Neural cell (in vitro differentiated cells): ENCODE data around the gene ARMC9. TPM values are rescaled to one million over a fixed set of nuclear protein-coding genes. Genes with fewer than 3 reads are reported as not detected.
"Not testable (repeated sequence)": the region's sequence is repeated elsewhere in the genome, so short reads cannot be mapped to it uniquely, and the experiment has no call there.

Experiments used
- H2AFZ ChIP-seq: fragments of 200-600, 300-800 bp; sonication (generic), shearing (Covaris generic); 2 replicates; pipeline ENCODE4 v1.6.0; 2014; ENCODE audit warnings: low read depth, mild to moderate bottlenecking, antibody characterized with exemption, low read length, moderate library complexity
- H3F3A ChIP-seq: fragments of 200-600 bp; shearing (Covaris generic); 2 replicates; pipeline ENCODE4 v1.6.1; 2016; ENCODE audit warnings: mild to moderate bottlenecking, moderate library complexity, mixed read lengths, antibody characterized with exemption, low read length; ENCODE audit not compliant: insufficient read depth, poor library complexity, severe bottlenecking
- H3K27ac ChIP-seq: fragments of 200-600, 300-800 bp; sonication (generic), shearing (Covaris generic); 2 replicates; pipeline ENCODE4 v1.5.1; 2014; ENCODE audit warnings: mild to moderate bottlenecking, low read length, moderate library complexity
- H3K27me3 ChIP-seq: fragments of 300-800, 200-600 bp; sonication (generic), shearing (Covaris generic); 2 replicates; pipeline ENCODE4 v1.6.0; 2014; ENCODE audit warnings: mild to moderate bottlenecking, low read depth, low read length, moderate library complexity; ENCODE audit not compliant: insufficient read depth
- H3K36me3 ChIP-seq: fragments of 300-800, 200-600 bp; sonication (generic), shearing (Covaris generic); 2 replicates; pipeline ENCODE4 v1.5.1; 2014; ENCODE audit warnings: mild to moderate bottlenecking, antibody characterized with exemption, low read length, moderate library complexity; ENCODE audit not compliant: insufficient read depth
- H3K4me2 ChIP-seq: fragments of 300-800, 200-600 bp; sonication (generic), shearing (Covaris generic); 2 replicates; pipeline ENCODE4 v1.6.0; 2014; ENCODE audit warnings: mild to moderate bottlenecking, low read length
- H3K4me3 ChIP-seq: fragments of 300-800, 200-600 bp; sonication (generic), shearing (Covaris generic); 2 replicates; pipeline ENCODE4 v1.5.1; 2014; ENCODE audit warnings: mild to moderate bottlenecking, low read length, moderate library complexity
- H3K79me2 ChIP-seq: fragments of 200-600 bp; shearing (Covaris generic); replicated peaks from 2 replicates; pipeline ENCODE4 v1.6.0; 2014; ENCODE audit warnings: mild to moderate bottlenecking, low read length, moderate library complexity; ENCODE audit not compliant: insufficient read depth
- H3K9ac ChIP-seq: fragments of 300-800, 200-600 bp; sonication (generic), shearing (Covaris generic); 2 replicates; pipeline ENCODE4 v1.6.1; 2016; ENCODE audit warnings: mild to moderate bottlenecking, low read length, mixed read lengths
- H3K9me2 ChIP-seq: fragments of 200-600 bp; shearing (Covaris generic); 2 replicates; pipeline ENCODE4 v1.6.1; 2016; ENCODE audit warnings: mild to moderate bottlenecking, low read length, mixed read lengths; ENCODE audit not compliant: insufficient read depth
- H3K9me3 ChIP-seq: fragments of 200-600, 300-800 bp; sonication (generic), shearing (Covaris generic); 2 replicates; pipeline ENCODE4 v1.6.1; 2016; ENCODE audit warnings: mild to moderate bottlenecking, mixed run types, low read length, moderate library complexity, mixed read lengths
- H4K20me1 ChIP-seq: fragments of 200-600 bp; shearing (Covaris generic); 2 replicates; pipeline ENCODE4 v1.6.1; 2016; ENCODE audit warnings: mild to moderate bottlenecking, mixed run types; ENCODE audit not compliant: insufficient read depth
- EP300 ChIP-seq: fragments of 450-650 bp; conservative IDR thresholded peaks from 2 replicates; pipeline ENCODE4 v1.6.1; 2014; ENCODE audit warnings: antibody characterized with exemption, mild to moderate bottlenecking, moderate library complexity; ENCODE audit not compliant: poor library complexity, severe bottlenecking
- EZH2 ChIP-seq: fragments of 200-600, 300-800 bp; shearing (Covaris generic), sonication (generic); IDR thresholded peaks from 2 replicates; pipeline ENCODE4 v1.6.1; 2014; ENCODE audit warnings: antibody characterized with exemption, low read length, borderline replicate concordance, mild to moderate bottlenecking; ENCODE audit not compliant: insufficient read depth, poor library complexity, severe bottlenecking
- MXI1 ChIP-seq: fragments of 450-650 bp; conservative IDR thresholded peaks from 2 replicates; pipeline ENCODE4 v1.6.1; 2014; ENCODE audit warnings: antibody characterized with exemption, mild to moderate bottlenecking; ENCODE audit not compliant: poor library complexity, severe bottlenecking
- POLR2AphosphoS5 ChIP-seq: IDR thresholded peaks from 2 replicates; pipeline ENCODE4 v1.6.1; 2012
- RAD21 ChIP-seq: fragments of 450-650 bp; conservative IDR thresholded peaks from 2 replicates; pipeline ENCODE4 v1.6.1; 2014; ENCODE audit warnings: antibody characterized with exemption, mild to moderate bottlenecking, moderate library complexity
- SMC3 ChIP-seq: fragments of 450-650 bp; conservative IDR thresholded peaks from 2 replicates; pipeline ENCODE4 v1.6.1; 2014; ENCODE audit warnings: antibody characterized with exemption, mild to moderate bottlenecking, moderate library complexity; ENCODE audit not compliant: poor library complexity
- TAF1 ChIP-seq: IDR thresholded peaks from 2 replicates; pipeline ENCODE4 v1.6.1; 2012; ENCODE audit warnings: low read depth
- polyA plus RNA-seq: library from polyadenylated mRNA; depleted of rRNA; stranded (reverse); fragments of >200 nt; gene quantifications from 2 replicates; pipeline ENCODE4 v1.2.3, GENCODE V29; 2014
- TF ChIP-seq, protein P1 (sequence below): fragments of 450-650 bp; IDR thresholded peaks from 2 replicates; pipeline ENCODE4 v1.5.1; 2014; ENCODE audit warnings: antibody characterized with exemption, mild to moderate bottlenecking, moderate library complexity; ENCODE audit not compliant: poor library complexity, severe bottlenecking
- TF ChIP-seq, protein P2 (sequence below): IDR thresholded peaks from 2 replicates; pipeline ENCODE4 v1.6.1; 2012; ENCODE audit warnings: borderline replicate concordance

ARMC9 gene
- polyA plus RNA-seq, 1 donor from 2014 or later, result 13.9 TPM

- H3F3A ChIP-seq, result no peaks in the 10 kb centered on the region
- TF ChIP-seq SMC3 (no peak), RAD21 (no peak)
- H3K27me3 ChIP-seq, result peaks cover 30% of the 10 kb centered on the region
- no peaks in the 10 kb centered on the region for H3K36me3 ChIP-seq
- no peaks in the 10 kb centered on the region for H3K9me2 ChIP-seq
- H3K4me2 ChIP-seq, result no peak overlapping the region
- H3K4me3 ChIP-seq, result no peak overlapping the region
- no peak overlapping the region for H3K27ac ChIP-seq
- H3K79me2 ChIP-seq, result no peaks in the 10 kb centered on the region
- no peak overlapping the region for H3K9ac ChIP-seq
- no peaks in the 10 kb centered on the region for H4K20me1 ChIP-seq
- no peak overlapping the region for H2AFZ ChIP-seq
- no peaks in the 10 kb centered on the region for H3K9me3 ChIP-seq
Measured at GRCh38 chr2:231398585-231398984, 200.2 kb downstream of the ARMC9 start.

DNA sequence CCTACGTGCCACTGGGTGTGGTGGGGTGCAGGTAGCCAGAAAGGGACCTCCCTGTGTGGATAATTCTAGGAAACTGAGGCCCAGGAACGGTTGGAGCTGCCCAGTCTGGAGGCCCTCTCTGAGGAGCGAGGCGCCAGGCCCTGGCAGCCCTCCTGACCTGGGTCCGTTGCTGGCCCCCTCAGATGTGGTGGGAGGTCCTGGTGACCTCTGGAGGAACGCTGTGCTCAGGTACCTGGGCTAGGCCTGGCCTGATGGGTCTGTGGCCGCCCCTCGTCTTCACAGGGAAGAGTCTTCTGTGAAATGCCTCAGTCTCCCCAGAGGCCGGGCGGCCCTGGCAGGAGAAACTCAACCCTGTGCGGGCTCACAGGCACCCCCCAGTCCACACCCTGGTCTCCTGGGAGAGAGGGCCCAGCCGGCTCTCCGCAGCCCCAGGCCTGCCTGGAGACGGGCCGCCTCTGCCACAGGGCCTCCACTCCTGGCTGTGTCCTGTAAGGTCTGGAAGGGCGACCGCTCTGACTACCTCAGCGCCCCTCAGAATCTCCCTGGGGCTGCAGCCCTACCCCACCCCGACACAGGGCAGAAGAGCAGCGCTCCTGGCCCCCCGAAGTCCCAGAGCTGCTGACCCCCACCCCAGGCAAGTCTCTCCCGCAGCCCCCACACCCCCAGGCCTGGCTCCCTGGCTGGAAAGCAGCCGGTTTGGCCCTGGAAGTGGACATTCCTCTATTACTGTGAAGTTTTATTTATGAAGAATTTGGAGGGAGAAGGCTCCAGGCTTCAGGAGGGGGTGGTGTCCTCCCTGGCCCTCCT lies 200.8 kb downstream of the ARMC9 start:
- Histone ChIP-seq H3F3A (no peaks in the 10 kb centered on the region), H3K9ac (no peak overlapping the region), H2AFZ (no peak overlapping the region), H3K9me2 (no peaks in the 10 kb centered on the region), H3K27me3 (peaks cover 28% of the 10 kb centered on the region), H3K9me3 (no peaks in the 10 kb centered on the region), H3K4me3 (no peak overlapping the region), H3K27ac (no peak overlapping the region), H3K79me2 (no peaks in the 10 kb centered on the region), H3K36me3 (no peaks in the 10 kb centered on the region), H4K20me1 (no peaks in the 10 kb centered on the region), H3K4me2 (no peak overlapping the region)
- TF ChIP-seq, protein P1, sequence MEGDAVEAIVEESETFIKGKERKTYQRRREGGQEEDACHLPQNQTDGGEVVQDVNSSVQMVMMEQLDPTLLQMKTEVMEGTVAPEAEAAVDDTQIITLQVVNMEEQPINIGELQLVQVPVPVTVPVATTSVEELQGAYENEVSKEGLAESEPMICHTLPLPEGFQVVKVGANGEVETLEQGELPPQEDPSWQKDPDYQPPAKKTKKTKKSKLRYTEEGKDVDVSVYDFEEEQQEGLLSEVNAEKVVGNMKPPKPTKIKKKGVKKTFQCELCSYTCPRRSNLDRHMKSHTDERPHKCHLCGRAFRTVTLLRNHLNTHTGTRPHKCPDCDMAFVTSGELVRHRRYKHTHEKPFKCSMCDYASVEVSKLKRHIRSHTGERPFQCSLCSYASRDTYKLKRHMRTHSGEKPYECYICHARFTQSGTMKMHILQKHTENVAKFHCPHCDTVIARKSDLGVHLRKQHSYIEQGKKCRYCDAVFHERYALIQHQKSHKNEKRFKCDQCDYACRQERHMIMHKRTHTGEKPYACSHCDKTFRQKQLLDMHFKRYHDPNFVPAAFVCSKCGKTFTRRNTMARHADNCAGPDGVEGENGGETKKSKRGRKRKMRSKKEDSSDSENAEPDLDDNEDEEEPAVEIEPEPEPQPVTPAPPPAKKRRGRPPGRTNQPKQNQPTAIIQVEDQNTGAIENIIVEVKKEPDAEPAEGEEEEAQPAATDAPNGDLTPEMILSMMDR, result no peak

DNA sequence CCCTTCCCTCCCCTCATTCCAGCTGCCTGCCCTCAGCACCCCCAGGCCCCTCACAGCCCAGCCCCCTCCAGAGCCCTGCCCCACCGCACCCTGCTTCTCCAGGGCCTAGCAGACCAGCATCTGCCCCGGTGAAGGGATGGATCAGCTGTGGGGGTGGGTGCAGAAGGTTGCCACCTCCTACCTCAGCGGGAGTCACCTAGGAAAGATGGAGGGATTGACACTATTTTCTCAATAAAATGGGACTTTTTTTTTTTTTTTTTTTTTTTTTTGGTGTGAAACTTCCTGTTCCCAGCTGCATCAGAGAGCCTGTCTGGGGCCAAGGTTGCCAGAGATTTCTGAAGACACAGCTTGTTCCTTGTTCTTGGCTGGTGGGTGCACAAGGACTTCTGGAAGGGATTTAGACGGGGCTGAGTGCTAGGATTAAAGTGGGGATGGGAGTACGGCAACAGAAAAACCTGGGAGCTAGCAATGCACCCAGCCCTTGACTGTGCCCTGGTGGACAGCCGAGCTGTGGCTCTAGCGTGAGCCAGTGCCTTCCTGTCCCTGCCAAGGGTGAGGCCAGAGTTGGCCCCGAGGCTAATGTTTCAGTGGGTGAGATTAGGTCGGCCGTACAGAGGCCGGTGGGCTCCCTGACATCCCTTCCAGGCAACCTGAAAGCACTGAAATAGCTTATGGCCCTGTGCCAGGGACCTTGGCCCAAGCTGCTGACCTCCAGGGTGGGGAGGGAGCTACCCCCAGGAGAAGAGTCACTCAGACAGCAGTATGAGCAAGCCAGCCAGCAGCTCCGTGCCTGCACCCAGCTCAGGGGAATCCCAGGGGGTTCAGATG lies 201.6 kb downstream of the ARMC9 start:
- H2AFZ ChIP-seq, result no peak overlapping the region
- no peak overlapping the region for H3K9ac ChIP-seq
- no peaks in the 10 kb centered on the region for H3K9me2 ChIP-seq
- H3F3A ChIP-seq, result no peaks in the 10 kb centered on the region
- H3K27me3 ChIP-seq, result peaks cover 20% of the 10 kb centered on the region
- no peaks in the 10 kb centered on the region for H3K79me2 ChIP-seq
- H3K4me3 ChIP-seq, result no peak overlapping the region
- H3K9me3 ChIP-seq, result no peaks in the 10 kb centered on the region
- H3K36me3 ChIP-seq, result no peaks in the 10 kb centered on the region
- no peak for TF ChIP-seq MXI1
- TF ChIP-seq RAD21, result no peak
- TF ChIP-seq, protein P2, sequence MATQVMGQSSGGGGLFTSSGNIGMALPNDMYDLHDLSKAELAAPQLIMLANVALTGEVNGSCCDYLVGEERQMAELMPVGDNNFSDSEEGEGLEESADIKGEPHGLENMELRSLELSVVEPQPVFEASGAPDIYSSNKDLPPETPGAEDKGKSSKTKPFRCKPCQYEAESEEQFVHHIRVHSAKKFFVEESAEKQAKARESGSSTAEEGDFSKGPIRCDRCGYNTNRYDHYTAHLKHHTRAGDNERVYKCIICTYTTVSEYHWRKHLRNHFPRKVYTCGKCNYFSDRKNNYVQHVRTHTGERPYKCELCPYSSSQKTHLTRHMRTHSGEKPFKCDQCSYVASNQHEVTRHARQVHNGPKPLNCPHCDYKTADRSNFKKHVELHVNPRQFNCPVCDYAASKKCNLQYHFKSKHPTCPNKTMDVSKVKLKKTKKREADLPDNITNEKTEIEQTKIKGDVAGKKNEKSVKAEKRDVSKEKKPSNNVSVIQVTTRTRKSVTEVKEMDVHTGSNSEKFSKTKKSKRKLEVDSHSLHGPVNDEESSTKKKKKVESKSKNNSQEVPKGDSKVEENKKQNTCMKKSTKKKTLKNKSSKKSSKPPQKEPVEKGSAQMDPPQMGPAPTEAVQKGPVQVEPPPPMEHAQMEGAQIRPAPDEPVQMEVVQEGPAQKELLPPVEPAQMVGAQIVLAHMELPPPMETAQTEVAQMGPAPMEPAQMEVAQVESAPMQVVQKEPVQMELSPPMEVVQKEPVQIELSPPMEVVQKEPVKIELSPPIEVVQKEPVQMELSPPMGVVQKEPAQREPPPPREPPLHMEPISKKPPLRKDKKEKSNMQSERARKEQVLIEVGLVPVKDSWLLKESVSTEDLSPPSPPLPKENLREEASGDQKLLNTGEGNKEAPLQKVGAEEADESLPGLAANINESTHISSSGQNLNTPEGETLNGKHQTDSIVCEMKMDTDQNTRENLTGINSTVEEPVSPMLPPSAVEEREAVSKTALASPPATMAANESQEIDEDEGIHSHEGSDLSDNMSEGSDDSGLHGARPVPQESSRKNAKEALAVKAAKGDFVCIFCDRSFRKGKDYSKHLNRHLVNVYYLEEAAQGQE, result no peak
- TF ChIP-seq SMC3, result no peak
- no peak for TF ChIP-seq EZH2
- no peak for TF ChIP-seq POLR2AphosphoS5
- TF ChIP-seq EP300, result no peak
- no peak for TF ChIP-seq TAF1
- TF ChIP-seq, protein P1, result no peak
- no peaks in the 10 kb centered on the region for H4K20me1 ChIP-seq
- no peak overlapping the region for H3K4me2 ChIP-seq
- no peak overlapping the region for H3K27ac ChIP-seq

DNA sequence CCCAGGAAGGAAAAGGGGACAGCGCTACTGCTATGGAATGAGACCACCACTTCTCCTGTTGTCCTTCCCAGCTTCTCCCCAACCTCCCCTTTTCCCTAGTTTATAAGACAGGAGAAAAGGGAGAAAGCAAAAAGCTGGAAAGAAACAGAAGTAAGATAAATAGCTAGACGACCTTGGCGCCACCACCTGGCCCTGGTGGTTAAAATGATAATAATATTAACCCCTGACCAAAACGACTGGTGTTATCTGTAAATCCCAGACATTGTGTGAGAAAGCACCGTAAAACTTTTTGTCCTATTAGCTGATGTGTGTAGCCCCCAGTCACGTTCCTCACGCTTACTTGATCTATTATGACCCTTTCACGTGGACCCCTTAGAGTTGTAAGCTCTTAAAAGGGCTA lies 202.2 kb downstream of the ARMC9 start:
- H3K9ac ChIP-seq, H3F3A ChIP-seq, H3K9me2 ChIP-seq, H3K4me3 ChIP-seq, H4K20me1 ChIP-seq, H3K4me2 ChIP-seq, H3K27ac ChIP-seq, H3K36me3 ChIP-seq, H3K9me3 ChIP-seq, H3K79me2 ChIP-seq, H2AFZ ChIP-seq: not testable (repeated sequence)
- peaks cover 16% of the 10 kb centered on the region for H3K27me3 ChIP-seq
